Fibroblast of the aortic adventitia (primary cell): ENCODE results near the gene SCFD2. TPM values are rescaled to one million over a fixed set of nuclear protein-coding genes. Genes with fewer than 3 reads are reported as not detected.
A peak's percentile ranks its signal among the peaks of the same experiment; 100 is the strongest.
"Not testable (repeated sequence)": the region's sequence is repeated elsewhere in the genome, so short reads cannot be mapped to it uniquely, and the experiment has no call there.

Experiments used
- DNase-seq: peaks from one replicate; pipeline ENCODE4 v3.0.0-alpha.2; 2010; ENCODE audit warnings: low read depth
- H3K4me3 ChIP-seq: 2 replicates; pipeline ENCODE4 v1.5.1; 2011; ENCODE audit warnings: low read depth, mild to moderate bottlenecking, control low read depth, low read length, moderate library complexity
- total RNA-seq: library from RNA; depleted of rRNA; stranded (reverse); fragments of >200 nt; gene quantifications from 2 replicates; pipeline ENCODE4 v1.2.3, GENCODE V29; 2012; ENCODE audit warnings: low replicate concordance
- TF ChIP-seq, protein P1 (sequence below): IDR thresholded peaks from 2 replicates; pipeline ENCODE4 v1.5.1; 2011; ENCODE audit warnings: mild to moderate bottlenecking, low read length, control low read depth, inconsistent platforms; ENCODE audit not compliant: insufficient read depth

Gene SCFD2
- total RNA-seq, 1 donor: 69.2 TPM

DNA sequence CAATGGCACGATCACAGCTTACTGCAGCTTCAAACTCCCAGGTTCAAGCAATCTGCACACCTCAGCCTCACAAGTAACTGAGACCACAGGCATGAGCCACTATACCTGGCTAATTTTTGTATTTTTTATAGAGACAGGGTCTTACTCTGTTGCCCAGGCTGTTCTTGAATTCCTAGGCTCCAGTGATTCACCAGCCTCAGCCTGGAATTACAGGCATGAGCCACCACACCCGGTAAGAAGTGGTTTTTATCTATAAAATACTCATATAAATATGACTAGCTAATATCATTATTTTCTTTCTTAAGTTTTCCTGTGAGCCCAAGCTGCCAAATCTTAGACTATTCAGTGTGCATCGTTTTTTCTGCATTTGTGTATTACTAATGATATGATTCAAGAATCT is 4.4 kb downstream of the SCFD2 start:
- TF ChIP-seq, protein P1, sequence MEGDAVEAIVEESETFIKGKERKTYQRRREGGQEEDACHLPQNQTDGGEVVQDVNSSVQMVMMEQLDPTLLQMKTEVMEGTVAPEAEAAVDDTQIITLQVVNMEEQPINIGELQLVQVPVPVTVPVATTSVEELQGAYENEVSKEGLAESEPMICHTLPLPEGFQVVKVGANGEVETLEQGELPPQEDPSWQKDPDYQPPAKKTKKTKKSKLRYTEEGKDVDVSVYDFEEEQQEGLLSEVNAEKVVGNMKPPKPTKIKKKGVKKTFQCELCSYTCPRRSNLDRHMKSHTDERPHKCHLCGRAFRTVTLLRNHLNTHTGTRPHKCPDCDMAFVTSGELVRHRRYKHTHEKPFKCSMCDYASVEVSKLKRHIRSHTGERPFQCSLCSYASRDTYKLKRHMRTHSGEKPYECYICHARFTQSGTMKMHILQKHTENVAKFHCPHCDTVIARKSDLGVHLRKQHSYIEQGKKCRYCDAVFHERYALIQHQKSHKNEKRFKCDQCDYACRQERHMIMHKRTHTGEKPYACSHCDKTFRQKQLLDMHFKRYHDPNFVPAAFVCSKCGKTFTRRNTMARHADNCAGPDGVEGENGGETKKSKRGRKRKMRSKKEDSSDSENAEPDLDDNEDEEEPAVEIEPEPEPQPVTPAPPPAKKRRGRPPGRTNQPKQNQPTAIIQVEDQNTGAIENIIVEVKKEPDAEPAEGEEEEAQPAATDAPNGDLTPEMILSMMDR: no peak
- peak overlapping the region; percentile 19 for H3K4me3 ChIP-seq

GRCh38 chr4:53355930-53356521 is 9.8 kb downstream of the SCFD2 start:
- H3K4me3 ChIP-seq: no peak overlapping the region
- TF ChIP-seq, protein P1: no peak
- DNase-seq: no peak

More for the DNA sequence above, 4.4 kb downstream of the SCFD2 start:
- peak; percentile 58 for DNase-seq

GRCh38 chr4:53354012-53354722 is 11.7 kb downstream of the SCFD2 start:
- TF ChIP-seq, protein P1: no peak
- DNase-seq: no peak

DNA sequence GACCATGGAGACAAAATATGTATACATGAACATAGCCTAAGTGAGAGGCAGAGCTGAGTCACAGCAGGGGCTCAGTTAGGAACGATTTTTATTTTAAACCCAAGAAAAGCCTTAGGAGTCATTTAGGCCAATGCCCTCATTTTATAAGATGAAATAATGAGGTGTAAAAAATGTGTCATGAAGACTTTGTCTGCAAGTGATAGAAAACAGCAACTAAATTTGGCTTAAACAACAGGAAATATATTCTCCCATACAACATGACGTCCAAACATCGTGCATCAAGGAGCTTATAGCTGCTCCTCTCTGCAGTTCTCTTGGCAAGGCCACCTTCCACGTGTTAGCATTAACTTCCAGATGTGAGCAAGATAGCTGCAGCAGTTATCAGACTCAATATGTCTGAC is 16.8 kb downstream of the SCFD2 start:
- no peak overlapping the region for H3K4me3 ChIP-seq
- TF ChIP-seq, protein P1: no peak
- no peak for DNase-seq

More at GRCh38 chr4:53354012-53354722, 11.7 kb downstream of the SCFD2 start:
- no peak overlapping the region for H3K4me3 ChIP-seq

- H3K4me3 ChIP-seq: no peak overlapping the region
- no peak for DNase-seq
- TF ChIP-seq, protein P1: no peak
Measured at GRCh38 chr4:53348046-53348445, 17.8 kb downstream of the SCFD2 start.

GRCh38 chr4:53346920-53347852 is 18.7 kb downstream of the SCFD2 start:
- TF ChIP-seq, protein P1: peak; percentile 16
- peak; percentile 65 for DNase-seq

DNA sequence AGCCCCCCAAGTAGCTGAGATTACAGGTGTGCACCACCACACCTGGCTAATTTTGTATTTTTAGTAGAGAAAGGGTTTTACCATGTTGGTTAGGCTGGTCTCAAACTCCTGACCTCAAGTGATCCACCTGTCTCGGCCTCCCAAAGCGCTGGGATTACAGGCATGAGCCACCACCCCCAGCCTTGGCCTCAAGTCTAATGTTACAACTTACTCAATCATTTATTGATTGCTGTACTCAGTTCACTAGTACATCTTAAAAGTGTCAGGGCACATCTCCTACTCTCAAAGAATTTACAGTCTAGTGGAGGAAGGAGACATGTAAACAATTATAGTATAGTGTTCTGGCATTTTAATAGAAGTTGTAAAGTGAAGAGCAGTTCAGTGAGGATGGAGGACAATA is 19.5 kb downstream of the SCFD2 start:
- not testable (repeated sequence) for H3K4me3 ChIP-seq, DNase-seq

More at GRCh38 chr4:53346920-53347852, 18.7 kb downstream of the SCFD2 start:
- no peak overlapping the region for H3K4me3 ChIP-seq

DNA sequence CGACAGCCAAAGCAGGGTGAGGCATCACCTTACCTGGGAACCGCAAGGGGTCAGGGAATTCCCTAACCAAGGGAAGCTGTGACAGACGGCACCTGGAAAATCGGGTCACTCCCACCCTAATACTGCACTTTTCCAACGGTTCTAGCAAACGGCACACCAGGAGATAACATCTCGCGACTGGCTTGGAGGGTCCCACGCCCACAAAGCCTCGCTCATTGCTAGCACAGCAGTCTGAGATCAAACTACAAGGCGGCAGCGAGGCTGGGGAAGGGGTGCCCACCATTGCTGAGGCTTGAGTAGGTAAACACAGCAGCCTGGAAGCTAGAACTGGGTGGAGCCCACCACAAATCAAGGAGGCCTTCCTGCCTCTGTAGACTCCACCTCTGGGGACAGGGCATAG is 25.7 kb downstream of the SCFD2 start:
- DNase-seq, H3K4me3 ChIP-seq: not testable (repeated sequence)

DNA sequence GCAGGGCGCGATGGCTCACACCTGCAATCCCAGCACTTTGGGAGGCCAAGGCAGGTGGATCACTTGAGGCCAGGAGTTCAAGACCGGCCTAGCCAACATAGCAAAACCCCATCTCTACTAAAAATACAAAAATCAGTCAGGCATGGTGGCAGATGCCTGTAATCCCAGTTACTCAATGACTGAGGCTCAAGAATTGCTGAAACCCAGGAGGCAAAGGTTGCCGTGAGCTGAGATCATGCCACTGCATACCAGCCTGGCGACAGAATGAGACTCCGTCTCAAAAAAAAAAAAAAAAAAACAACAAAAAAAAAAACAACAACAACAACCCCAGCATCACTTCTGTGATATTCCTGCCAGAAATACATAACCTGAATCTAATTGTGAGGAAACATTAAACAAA is 30.9 kb downstream of the SCFD2 start:
- H3K4me3 ChIP-seq, DNase-seq: not testable (repeated sequence)
